Adrenal gland (tissue), 12 donors: Measurements from ENCODE around the gene KCNIP1. TPM values are rescaled to one million over a fixed set of nuclear protein-coding genes. Genes with fewer than 3 reads are reported as not detected.

Experiments
- DNase-seq, 7 donors: peaks; one replicate each; pipeline ENCODE4 v3.0.0-alpha.2; 2019 to 2020
- H3K27ac ChIP-seq, 5 donors: fragments of 200-600 bp; sonication (generic) in 4 of 5; 1 replicate in 3 of 5; 2 replicates in 2 of 5; pipeline versions ENCODE4 v1.5.1 to v1.8.0; 2016 to 2020; ENCODE audit warnings: mild to moderate bottlenecking in 1 of 5
- H3K27me3 ChIP-seq: fragments of 200-600 bp; 2 replicates; pipeline ENCODE4 v1.8.0; 2021
- H3K36me3 ChIP-seq, 2 donors: fragments of 200-600 bp; replicated peaks in 1 of 2; 1 replicate in 1 of 2; 2 replicates in 1 of 2; pipeline versions ENCODE4 v1.5.1 to v1.8.0; 2018 to 2022
- H3K4me1 ChIP-seq, 2 donors: fragments of 200-600 bp; replicated peaks in 1 of 2; 1 replicate in 1 of 2; 2 replicates in 1 of 2; pipeline versions ENCODE4 v1.5.1 to v1.8.0; 2018 to 2021
- H3K4me3 ChIP-seq, 4 donors: fragments of 200-600 bp; sonication (generic) in 3 of 4; one replicate each; pipeline ENCODE4 v1.5.1; 2016 to 2018
- H3K9me3 ChIP-seq, 3 donors: fragments of 200-600 bp; sonication (generic) in 1 of 3; replicated peaks in 1 of 3; 1 replicate in 2 of 3; 2 replicates in 1 of 3; pipeline versions ENCODE4 v1.5.1 to v1.8.0; 2016 to 2021
- CTCF ChIP-seq, 6 experiments: fragments of 450-650 bp in 4 of 6; fragments of 200-600 bp in 2 of 6; sonication (generic) in 1 of 6; IDR thresholded peaks; 1 replicate in 5 of 6; 2 replicates in 1 of 6; pipeline versions ENCODE4 v1.5.1 to v1.8.0; 2016 to 2021; ENCODE audit warnings: antibody characterized with exemption in 6 of 6, mild to moderate bottlenecking in 2 of 6, moderate library complexity in 1 of 6
- POLR2A ChIP-seq, 2 donors: fragments of 450-650 bp; IDR thresholded peaks; one replicate each; pipeline ENCODE4 v1.6.1; 2017; ENCODE audit warnings: antibody characterized with exemption in 2 of 2, mild to moderate bottlenecking in 2 of 2, moderate library complexity in 1 of 2
- WGBS, 4 donors: extraction: QIAGEN DNeasy Blood & Tissue Kit in 2 of 4; methylation state at CpG; one replicate each; pipeline versions ENCODE4 v1.1.5 to v1.1.7; 2013 to 2017; 5-methylcytosine and 5-hydroxymethylcytosine counted together
- intact Hi-C, 2 donors: fragments of 100-400 bp; cut with DNase I; formaldehyde crosslinking; loops; one replicate each; pipeline versions ENCODE4 v1.14.1 to v1.15.0; 2022 to 2023
- polyA plus RNA-seq, 3 donors: library from polyadenylated mRNA; stranded (reverse); fragments of 200-250 nt in 2 of 3; fragments of 350-450 nt in 1 of 3; fragmentation: Illumina TruSeq in 1 of 3; extraction: RNeasy Lipid Tissue Mini Kit (QIAGEN cat#74804) in 1 of 3; gene quantifications; one replicate each; pipeline ENCODE4 v1.2.3, GENCODE V29; 2013 to 2014
- total RNA-seq, 9 donors: library from RNA; depleted of rRNA in 4 of 9; stranded (reverse); fragments of >200 nt in 4 of 9; fragments of 120-200 nt in 1 of 9; fragmentation: NEBNext Ultra II Directional in 1 of 9; extraction: Animal tissue kit (Norgen Biotek cat#: 25700) in 1 of 9; gene quantifications; one replicate each; pipeline versions ENCODE4 v1.1.0 to v1.2.4, GENCODE V29; 2013 to 2023
- donor health status: healthy with polysubstance abuse.
- donor health status: Bipolar disorder and iron deficiency.
- donor health status: DM: yes; HTN: yes; CAD: no.
- donor health status: DM: no; HTN: no; CAD: no.
- donor health status: DM: no; HTN: no; CAD: no.
- donor health status: DM: yes; HTN: yes; CAD: no.

Gene KCNIP1
- total and polyA plus RNA-seq, 12 donors: 0.14 to 12.6 (median 1.7) TPM; not detected in 1

- Histone ChIP-seq H3K4me3 (no peak overlapping the region), H3K27me3 (peaks cover 3% of the 10 kb centered on the region), H3K9me3 (no peaks in the 10 kb centered on the region), H3K4me1 (no peaks in the 10 kb centered on the region), H3K27ac (peak overlapping the region in 1 of 5 donors; percentile 59), H3K36me3 (no peaks in the 10 kb centered on the region)
- 79 to 81% (median 80%) methylated on average over 11 of the region's 11 CpGs for WGBS, 4 donors
- intact Hi-C loops: no loop called here
- DNase-seq: no peak
- TF ChIP-seq POLR2A (IDR thresholded peaks at IDR 0.05) (no peak), CTCF (IDR thresholded peaks at IDR 0.05) (no peak)
Measured at GRCh38 chr5:170576602-170577535, 73.0 kb downstream of the KCNIP1 start.

GRCh38 chr5:170579601-170580000, 75.8 kb downstream of the KCNIP1 start:
- no peak for DNase-seq
- intact Hi-C loops: no loop called here
- H3K4me3 ChIP-seq: no peak overlapping the region
- H3K27ac ChIP-seq: no peak overlapping the region
- whole genome bisulfite sequencing, 4 donors: 65 to 81% (median 71%) methylated on average over 3 of the region's 3 CpGs
- peaks cover 3% of the 10 kb centered on the region for H3K27me3 ChIP-seq
- H3K9me3 ChIP-seq: no peaks in the 10 kb centered on the region
- no peak for TF ChIP-seq CTCF (IDR thresholded peaks at IDR 0.05)
- no peak for TF ChIP-seq POLR2A (IDR thresholded peaks at IDR 0.05)
- H3K4me1 ChIP-seq: peaks cover 0 to 6% of the 10 kb centered on the region in 2 donors
- no peaks in the 10 kb centered on the region for H3K36me3 ChIP-seq

- no peak for DNase-seq
- Histone ChIP-seq H3K27ac (no peak overlapping the region), H3K9me3 (no peaks in the 10 kb centered on the region), H3K4me3 (no peak overlapping the region), H3K36me3 (no peaks in the 10 kb centered on the region), H3K27me3 (peaks cover 3% of the 10 kb centered on the region), H3K4me1 (peaks cover 0 to 9% of the 10 kb centered on the region in 2 donors)
- 45 to 80% (median 64%) methylated on average over 1 of the region's 1 CpG for WGBS, 4 donors
- intact Hi-C loops: no loop called here
- TF ChIP-seq POLR2A (IDR thresholded peaks at IDR 0.05): no peak
- no peak for TF ChIP-seq CTCF (IDR thresholded peaks at IDR 0.05)
Measured at GRCh38 chr5:170581211-170581610, 77.4 kb downstream of the KCNIP1 start.

GRCh38 chr5:170582644-170583330, 79.0 kb downstream of the KCNIP1 start:
- TF ChIP-seq POLR2A (IDR thresholded peaks at IDR 0.05) (no peak), CTCF (IDR thresholded peaks at IDR 0.05) (no peak)
- DNase-seq: no peak
- no peak overlapping the region for H3K27ac ChIP-seq
- intact Hi-C loops: no loop called here
- H3K4me3 ChIP-seq: no peak overlapping the region
- H3K4me1 ChIP-seq: peaks cover 0 to 9% of the 10 kb centered on the region in 2 donors
- no peaks in the 10 kb centered on the region for H3K36me3 ChIP-seq
- no peaks in the 10 kb centered on the region for H3K9me3 ChIP-seq
- no peaks in the 10 kb centered on the region for H3K27me3 ChIP-seq
- WGBS, 4 donors: 82 to 90% (median 85%) methylated on average over 6 of the region's 6 CpGs
